GM10248 (cell line): ENCODE results near the gene AUTS2.
A peak's percentile ranks its signal among the peaks of the same experiment; 100 is the strongest.

ENCODE experiments used
- CTCF ChIA-PET: fragments of 300-600 bp; sonication (Branson Sonifier 250); formaldehyde crosslinking; extraction: SDS; loops from one replicate; lab custom pipeline; 2021; ENCODE audit warnings: antibody characterized with exemption; lab: Yijun Ruan, JAX
- POLR2A ChIA-PET: fragments of 350-650 bp; sonication (Branson Sonifier 250); formaldehyde crosslinking; extraction: SDS; loops from one replicate; lab custom pipeline; 2020; ENCODE audit warnings: antibody characterized with exemption; lab: Yijun Ruan, JAX
- DNase-seq: peaks from one replicate; pipeline ENCODE4 v3.0.0; 2012; ENCODE audit errors: extremely low spot score
- TF ChIP-seq, protein P1 (sequence below): IDR thresholded peaks from 2 replicates; pipeline ENCODE4 v1.5.1; 2012; ENCODE audit warnings: mild to moderate bottlenecking, low read depth; ENCODE audit errors: extremely low read depth, missing control alignments, control extremely low read depth

Gene AUTS2

DNA sequence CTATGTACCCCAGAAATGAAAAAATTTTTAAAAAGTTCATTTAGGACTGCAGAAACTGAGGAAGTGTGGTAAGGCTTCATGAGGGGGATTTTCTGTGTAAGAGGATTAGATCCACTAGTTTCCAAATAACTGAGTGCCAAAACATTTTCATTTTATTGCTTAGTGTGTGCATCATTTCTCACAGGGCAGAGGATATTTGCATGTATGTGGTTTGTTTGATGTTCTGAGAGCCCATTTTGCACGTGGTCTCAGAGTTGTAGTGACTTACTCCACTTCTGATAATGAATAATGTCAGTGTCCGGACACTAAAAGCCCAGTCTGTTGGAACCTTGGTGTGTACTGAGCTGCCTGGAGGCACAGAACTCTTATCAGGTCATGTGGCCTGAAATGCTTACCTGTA, 299.9 kb downstream of the AUTS2 start:
- DNase-seq = peak; percentile 20
- TF ChIP-seq, protein P1, sequence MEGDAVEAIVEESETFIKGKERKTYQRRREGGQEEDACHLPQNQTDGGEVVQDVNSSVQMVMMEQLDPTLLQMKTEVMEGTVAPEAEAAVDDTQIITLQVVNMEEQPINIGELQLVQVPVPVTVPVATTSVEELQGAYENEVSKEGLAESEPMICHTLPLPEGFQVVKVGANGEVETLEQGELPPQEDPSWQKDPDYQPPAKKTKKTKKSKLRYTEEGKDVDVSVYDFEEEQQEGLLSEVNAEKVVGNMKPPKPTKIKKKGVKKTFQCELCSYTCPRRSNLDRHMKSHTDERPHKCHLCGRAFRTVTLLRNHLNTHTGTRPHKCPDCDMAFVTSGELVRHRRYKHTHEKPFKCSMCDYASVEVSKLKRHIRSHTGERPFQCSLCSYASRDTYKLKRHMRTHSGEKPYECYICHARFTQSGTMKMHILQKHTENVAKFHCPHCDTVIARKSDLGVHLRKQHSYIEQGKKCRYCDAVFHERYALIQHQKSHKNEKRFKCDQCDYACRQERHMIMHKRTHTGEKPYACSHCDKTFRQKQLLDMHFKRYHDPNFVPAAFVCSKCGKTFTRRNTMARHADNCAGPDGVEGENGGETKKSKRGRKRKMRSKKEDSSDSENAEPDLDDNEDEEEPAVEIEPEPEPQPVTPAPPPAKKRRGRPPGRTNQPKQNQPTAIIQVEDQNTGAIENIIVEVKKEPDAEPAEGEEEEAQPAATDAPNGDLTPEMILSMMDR = no peak
- ChIA-PET CTCF (no interaction called here), POLR2A (no interaction called here)

DNA sequence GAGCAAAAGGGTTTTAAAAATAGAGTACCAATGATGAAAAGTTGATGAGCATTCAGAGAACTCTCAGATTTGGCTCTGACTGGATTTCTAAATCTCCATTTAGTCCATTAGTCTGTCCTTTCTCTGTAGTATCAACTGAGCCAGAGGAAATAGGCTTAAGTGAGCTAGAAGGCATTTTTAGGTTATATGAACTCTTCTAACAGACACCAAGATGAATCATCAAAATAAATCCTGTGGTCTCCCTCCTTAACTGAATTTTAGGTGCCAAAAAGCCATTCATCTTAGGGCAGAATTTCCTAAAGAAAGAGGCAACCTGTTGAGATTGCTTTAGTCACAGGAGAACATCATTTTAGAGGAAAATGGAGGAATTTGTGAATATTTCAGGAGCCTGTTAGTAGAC, 305.1 kb downstream of the AUTS2 start:
- CTCF ChIA-PET = no interaction called here
- DNase-seq = no peak
- POLR2A ChIA-PET = no interaction called here

DNA sequence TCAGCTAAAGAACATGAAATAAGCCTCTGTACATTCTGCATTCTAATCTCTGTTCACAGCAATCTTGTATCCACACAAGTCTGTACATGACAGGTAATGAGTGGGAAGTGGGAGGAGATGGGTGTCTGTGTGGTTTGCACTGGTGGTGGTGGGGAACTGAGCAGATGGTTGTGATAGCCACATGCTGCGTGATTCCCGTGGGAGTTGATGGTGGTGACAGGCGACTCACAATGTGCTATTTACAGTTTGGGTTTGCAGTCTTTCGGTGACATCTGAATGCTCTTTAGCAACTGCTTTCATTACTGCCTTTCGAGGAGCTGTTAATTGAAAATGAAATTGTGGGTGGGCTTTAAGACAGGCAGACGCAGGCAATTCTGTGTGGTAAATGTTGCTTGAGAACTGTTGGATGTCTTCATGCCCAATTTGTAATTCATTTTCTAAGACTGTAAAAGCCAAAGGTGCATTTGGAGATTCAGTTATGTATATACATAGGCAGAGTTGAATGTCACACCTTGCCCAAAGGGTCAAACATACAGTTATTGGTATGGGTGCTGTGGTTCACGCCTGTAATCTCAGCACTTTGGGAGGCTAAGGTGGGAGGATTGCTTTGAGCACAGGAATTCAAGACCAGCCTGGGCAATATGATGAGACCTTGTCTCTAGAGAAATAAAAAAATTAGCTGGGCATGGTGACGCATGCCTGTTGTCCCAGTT, 308.2 kb downstream of the AUTS2 start:
- ChIA-PET POLR2A (no interaction called here), CTCF (interaction anchor here (1.0 to 2.2 kb wide), 4 partner anchors 9 to 229 kb away, joined by 3 to 7 read pairs (median 4); no protein-coding TSS in a partner anchor)
- TF ChIP-seq, protein P1 = no peak
- DNase-seq = peak; percentile 32

More for the DNA sequence above, 305.1 kb downstream of the AUTS2 start:
- TF ChIP-seq, protein P1 = no peak

- DNase-seq = no peak
- TF ChIP-seq, protein P1 = no peak
- ChIA-PET CTCF (interaction anchor here (1.3 to 2.2 kb wide), 3 partner anchors 8 to 11 kb away, joined by 3 to 7 read pairs (median 6); no protein-coding TSS in a partner anchor), POLR2A (no interaction called here)
These were observed 309.4 kb downstream of the AUTS2 start for GRCh38 chr7:69907720-69908119.

GRCh38 chr7:69908454-69908853, 310.2 kb downstream of the AUTS2 start:
- CTCF ChIA-PET = interaction anchor here (1.3 to 1.6 kb wide), 2 partner anchors 11 to 24 kb away, joined by 3 to 4 read pairs; no protein-coding TSS in a partner anchor
- no peak for DNase-seq
- POLR2A ChIA-PET = no interaction called here
- TF ChIP-seq, protein P1 = no peak

DNA sequence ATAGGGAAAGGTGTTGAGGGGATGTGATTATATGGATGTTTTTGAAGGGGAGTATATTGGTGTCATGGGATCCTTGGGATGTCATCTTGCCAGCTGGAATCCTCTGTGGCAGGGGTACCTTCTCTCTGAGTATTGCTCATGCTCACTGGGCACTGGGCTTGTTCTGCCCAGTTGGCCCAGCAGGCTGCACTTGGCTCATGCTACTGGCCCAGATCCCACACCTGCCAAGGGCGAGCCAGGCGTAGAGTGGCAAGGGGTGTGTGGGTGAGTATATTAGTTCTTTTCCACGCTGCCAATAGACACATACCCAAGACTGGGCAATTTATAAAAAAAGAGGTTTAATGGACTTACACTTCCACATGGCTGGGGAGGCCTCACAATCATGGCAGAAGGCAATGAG, 311.9 kb downstream of the AUTS2 start:
- TF ChIP-seq, protein P1 = no peak
- DNase-seq = no peak
- ChIA-PET CTCF (no interaction called here), POLR2A (no interaction called here)

DNA sequence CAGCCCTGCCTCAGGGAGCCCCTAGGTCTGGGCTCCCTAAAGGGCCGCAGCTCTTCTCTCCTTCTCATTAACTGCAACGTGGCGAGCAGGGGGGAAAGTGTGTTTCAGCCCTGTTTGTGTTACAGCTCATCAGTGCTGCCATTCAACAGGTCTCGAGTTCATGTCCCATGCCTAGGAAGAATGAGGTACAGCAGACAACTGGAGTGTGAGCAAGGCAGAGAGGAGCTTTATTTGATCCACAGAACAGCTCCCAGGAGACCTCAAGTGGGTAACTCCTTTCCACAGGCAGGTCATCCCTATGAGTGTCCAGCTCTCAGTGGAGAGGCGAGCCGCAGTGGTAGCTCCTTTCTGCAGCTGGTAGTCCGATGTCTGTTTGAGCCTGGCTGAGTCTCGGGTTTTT, 313.1 kb downstream of the AUTS2 start:
- DNase-seq = no peak
- TF ChIP-seq, protein P1 = no peak
- ChIA-PET POLR2A (no interaction called here), CTCF (no interaction called here)
